NCI-H1694 treated with DMSO at 0.1 percent for 48 hours (cell line): Measurements from ENCODE around the gene CRYBB1.
"Not testable (repeated sequence)": the region's sequence is repeated elsewhere in the genome, so short reads cannot be mapped to it uniquely, and the experiment has no call there.

Experiments
- DNase-seq: peaks from one replicate; lab custom pipeline; 2025; lab: John Stamatoyannopoulos, UW

The CRYBB1 gene

DNA sequence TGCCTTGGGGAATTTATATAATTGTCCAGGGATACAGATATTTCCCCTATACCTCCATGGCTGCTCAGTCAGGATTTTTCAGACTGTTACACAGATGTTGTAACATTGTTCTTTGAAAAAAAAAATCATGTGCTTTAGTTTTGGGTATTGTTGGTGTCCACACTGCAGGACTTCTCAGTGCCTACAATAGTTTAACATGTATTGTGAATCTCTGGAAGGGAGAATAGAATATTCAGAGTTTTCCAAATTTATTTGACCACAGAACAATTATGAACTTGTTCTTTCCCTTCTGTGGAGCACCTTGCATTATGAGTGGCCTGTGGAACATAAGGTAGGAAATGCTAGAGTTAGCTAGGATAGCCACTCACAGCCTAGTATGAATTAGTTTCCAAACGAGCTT is 18.5 kb upstream of the CRYBB1 start:
- DNase-seq, result no peak

- DNase-seq, result no peak
These were observed 17.3 kb upstream of the CRYBB1 start for GRCh38 chr22:26635117-26635516.

DNA sequence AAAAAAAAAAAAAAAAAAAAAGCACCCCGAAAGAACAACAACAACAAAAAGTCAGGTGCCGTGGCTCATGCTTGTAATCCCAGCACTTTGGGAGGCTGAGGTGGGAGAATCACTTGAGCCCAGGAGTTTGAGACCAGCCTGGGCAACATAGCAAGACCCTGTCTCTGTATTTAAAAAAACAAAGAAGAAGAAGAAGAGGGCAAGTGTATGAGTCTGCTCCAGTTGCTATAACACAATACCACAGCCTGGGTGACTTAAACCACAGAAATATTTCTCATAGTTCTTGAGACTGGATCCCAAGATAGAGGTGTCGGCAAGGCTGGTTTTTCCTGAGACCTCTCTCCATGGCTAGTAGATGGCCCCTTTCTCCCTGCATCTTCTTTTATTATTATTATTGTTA is 16.4 kb upstream of the CRYBB1 start:
- DNase-seq, result no peak

- no peak for DNase-seq
These were observed 14.8 kb upstream of the CRYBB1 start for GRCh38 chr22:26632422-26633155.

- no peak for DNase-seq
These were observed 13.5 kb upstream of the CRYBB1 start for GRCh38 chr22:26631282-26631681.

DNA sequence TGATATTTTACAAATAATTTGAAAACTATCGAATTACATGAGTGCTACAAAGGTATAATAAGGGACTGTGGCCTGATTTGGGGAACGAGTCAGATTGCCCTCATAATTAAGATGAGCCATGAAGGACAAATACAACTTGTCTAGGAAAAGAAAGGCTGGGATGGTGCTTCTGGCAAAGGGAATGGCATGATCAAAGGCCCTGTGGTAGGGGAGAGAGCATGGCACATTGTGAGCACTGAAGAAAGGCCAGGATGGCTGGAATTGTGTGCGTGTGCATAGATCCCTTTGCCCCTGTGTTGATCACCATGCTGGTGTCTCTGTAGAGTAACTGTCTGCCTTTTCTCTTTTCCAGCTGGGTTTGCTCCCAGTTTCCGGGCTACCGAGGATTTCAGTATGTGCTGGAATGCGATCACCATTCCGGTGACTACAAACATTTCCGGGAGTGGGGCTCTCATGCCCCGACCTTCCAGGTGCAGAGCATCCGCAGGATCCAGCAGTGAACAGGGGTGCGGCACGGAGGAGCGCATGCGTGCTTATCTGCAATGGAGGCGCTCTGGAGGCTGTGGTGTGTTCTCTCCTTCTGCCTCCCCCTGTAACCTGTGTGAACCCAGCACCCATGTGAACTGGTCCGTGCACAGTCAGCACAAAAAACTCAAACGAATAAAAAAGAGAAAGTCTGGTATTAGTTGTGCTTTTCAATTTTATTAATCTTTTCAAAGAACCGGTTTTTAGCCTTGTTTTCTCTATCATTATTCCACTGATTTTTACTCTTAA is 12.3 kb upstream of the CRYBB1 start:
- no peak for DNase-seq

GRCh38 chr22:26624803-26625202 is 7.0 kb upstream of the CRYBB1 start:
- no peak for DNase-seq

GRCh38 chr22:26623984-26624383 is 6.2 kb upstream of the CRYBB1 start:
- no peak for DNase-seq

DNA sequence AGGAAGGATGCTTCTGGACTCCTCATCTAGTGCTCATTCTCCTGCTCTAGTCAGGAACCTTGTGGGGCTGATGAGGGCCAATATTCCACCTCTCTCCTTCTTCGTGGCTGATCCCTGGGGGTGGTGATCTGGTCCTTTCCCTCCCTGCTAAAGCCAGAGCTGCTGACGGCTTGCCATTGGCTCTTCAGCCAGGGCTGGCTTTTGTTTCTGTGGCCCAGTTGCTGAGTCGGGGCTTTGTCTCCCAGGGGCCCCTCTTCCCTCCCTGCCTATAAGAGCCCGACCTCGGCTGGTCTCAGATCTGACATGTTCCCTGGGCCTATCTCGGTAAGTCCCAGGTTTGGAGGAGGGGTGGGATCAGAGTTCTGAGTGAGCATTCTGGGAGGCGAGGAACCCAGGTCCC is 3.8 kb upstream of the CRYBB1 start, which contains the start of gene CRYBA4:
Gene CRYBA4 (plus strand): TSS at position 301 of the 400 bp plus-strand sequence. CDS start 634 bp downstream, outside the sequence.
- no peak for DNase-seq

DNA sequence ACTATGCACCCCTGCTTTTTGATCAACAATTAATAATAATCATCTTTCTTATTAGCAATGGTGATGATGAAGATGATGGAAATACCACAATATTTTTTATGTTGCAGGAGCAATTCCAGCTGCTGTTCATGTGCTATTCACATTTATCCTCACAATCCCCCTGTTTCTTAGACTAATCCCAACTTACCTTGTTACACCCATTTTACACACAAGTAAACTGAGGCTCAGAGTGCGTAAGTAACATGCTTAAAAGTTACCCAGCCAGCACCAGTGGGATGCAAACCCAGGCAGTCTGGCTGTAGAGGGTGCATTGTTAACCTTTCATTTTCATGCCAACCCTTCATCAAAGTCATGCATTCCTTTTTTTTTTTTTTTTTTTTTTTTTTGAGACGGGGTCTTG is 2.4 kb upstream of the CRYBB1 start:
- no peak for DNase-seq

DNA sequence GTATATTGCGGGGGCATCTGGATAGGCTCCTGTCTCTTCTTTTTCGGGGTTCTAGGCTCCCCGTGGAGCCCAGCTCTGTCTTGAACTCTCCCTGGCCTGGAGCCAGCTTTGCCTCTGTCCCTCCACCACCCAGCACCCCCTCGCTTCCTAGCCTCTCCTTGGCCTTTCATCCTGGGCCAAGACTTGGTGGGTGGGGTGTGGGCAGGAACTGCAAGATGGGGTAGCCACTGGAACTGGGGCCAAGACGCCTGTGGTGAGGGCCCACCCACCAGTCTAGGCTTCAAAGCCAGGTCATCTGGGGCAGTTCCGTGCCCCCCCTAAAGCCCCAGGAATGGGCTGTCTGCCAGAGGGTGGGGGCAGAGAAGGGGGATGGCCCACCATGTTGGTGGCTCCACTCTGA is 1.7 kb upstream of the CRYBB1 start:
- no peak for DNase-seq

GRCh38 chr22:26618455-26618854 is 628 bp upstream of the CRYBB1 start:
- no peak for DNase-seq

DNA sequence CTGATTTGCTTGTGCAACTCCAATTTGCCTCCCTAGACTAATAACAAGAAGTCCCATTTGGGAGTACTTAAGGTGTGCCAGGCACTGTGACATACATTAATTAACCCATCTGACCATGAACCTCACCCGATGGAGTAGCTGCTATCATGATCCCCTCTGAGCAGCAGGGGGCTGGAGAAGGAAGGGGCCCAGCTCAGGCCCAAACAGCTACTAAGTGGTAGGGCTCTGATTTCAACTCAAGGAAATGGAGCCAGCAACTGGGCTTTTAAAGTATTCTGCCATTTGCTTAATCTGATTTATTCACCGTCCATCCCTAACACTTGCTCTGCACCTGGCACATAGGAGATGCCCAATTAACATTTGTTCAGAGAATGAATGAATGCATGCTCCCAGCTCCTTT is 1.2 kb downstream of the CRYBB1 start:
- no peak for DNase-seq

GRCh38 chr22:26615830-26616435 is 1.9 kb downstream of the CRYBB1 start:
- no peak for DNase-seq

DNA sequence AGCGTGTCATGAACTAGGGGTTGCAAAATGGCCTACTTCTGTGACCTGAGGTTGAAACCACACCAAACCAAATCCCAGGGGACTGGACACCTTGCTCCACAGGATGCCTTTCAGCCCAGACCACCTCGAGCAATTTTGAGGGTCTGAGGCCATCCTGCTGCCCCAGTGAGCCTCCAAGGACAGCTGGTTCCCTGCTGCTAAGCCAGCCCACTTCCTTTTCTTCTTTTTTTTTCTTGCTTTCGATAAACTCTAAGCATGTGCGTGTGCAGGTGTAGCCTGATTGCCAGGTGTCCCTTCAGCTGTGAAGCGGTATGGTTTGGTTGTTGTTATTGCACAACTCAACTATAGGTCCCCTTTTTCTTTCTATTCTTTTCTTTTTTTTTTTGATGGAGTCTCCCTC is 2.7 kb downstream of the CRYBB1 start:
- no peak for DNase-seq

DNA sequence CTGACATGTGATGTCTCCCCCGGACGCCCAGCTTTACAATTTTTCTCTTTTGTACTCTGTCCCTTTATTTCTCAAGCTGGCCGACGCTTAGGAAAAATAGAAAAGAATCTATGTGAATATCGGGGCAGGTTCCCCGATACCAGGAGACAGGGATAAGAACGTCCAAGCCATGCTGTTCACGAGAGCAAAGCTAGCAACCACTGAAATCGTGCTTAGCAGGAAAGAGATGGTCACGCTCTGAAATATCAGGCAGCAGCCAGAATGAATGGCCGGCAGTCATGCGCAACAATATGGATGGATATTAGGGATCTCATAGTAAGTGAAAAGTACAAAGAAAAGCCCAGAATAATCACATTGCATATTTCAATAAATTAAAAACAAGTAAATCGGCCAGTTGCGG is 3.5 kb downstream of the CRYBB1 start:
- DNase-seq, result no peak

DNA sequence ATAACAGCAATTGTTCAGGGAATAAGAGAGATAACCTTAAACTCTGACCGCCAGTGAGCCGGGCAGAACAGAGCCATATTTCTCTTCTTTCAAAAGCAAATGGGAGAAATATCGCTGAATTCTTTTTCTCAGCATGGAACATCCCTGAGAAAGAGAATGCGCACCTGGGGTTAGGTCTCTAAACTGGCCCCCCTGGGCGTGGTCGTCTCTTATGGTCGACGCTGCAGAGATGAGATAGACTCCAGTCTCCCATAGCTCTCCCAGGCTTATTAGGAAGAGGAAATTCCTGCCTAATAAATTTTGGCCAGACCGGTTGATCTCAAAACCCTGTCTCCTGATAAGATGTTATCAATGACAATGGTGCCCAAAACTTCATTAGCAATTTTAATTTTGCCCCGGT is 4.1 kb downstream of the CRYBB1 start:
- DNase-seq, result not testable (repeated sequence)

DNA sequence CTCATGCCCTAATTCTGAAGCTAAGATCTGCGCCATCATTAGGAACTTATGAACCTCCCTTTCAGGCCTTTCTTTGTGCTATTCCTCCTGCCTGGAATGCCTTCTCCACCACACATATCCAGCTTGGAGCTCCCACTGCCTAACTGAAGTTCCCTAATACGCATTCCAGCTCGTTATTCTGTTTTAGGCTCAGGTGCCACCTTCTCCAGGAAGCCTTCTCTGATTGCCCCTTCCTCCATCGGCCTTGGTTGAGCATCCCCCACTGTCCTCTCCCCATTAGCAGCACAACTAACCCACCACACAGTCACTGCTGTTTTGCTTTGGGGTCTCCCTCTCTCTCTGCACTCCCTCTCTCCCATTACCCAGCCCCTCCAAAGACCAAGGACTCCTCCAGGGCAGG is 5.2 kb downstream of the CRYBB1 start:
- DNase-seq, result no peak

GRCh38 chr22:26610996-26611395 is 6.8 kb downstream of the CRYBB1 start:
- DNase-seq, result no peak

- DNase-seq, result no peak
These were observed 7.5 kb downstream of the CRYBB1 start for GRCh38 chr22:26610072-26610958.

DNA sequence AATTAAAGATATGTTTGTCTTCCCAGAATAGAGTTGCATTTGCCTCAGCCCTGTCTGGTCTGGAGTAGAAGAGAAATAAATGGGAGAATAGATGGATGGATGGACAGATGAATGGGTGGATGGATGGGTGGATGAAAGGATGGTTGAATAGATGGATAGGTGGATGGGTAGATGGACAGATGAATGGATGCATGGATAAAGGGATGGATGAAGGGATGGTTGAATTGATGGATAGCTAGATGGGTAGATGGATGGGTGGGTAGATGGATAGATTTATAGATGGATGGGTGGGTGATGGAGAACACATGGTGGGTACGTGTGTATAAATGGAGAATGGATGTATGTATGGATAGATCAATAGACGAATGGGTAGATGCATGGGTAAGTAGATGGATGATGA is 8.5 kb downstream of the CRYBB1 start:
- no peak for DNase-seq

DNA sequence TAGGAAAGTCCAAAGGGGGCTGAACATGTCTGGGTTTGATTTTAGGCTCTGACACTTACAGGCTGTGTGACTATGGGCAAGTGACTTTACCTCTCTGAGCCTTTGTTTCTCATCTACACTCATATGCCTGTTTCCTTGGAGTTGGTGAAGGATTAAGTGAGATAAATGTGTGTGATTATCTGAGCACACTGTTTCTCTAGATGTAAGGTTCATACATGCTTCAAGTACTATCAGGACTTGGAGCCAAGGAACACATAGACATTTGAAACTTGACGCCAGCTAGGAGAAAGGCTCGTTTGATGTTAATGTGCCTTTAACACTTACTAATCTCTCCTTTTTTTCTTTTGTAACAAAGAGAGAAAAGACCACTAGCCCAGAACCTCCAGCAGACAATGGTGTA is 9.7 kb downstream of the CRYBB1 start:
- no peak for DNase-seq
